Astrocyte of the spinal cord (primary cell): Measurements from ENCODE around the gene CCDC157.

Experiments used
- DNase-seq: peaks from one replicate; pipeline ENCODE4 v3.0.0; 2011; ENCODE audit warnings: low read depth, low spot score
- H3K4me3 ChIP-seq: 2 replicates; pipeline ENCODE4 v1.5.1; 2011; ENCODE audit warnings: low read depth, mild to moderate bottlenecking, low read length, moderate library complexity
- CTCF ChIP-seq: IDR thresholded peaks from 2 replicates; pipeline ENCODE4 v1.5.1; 2012; ENCODE audit warnings: low read depth, mild to moderate bottlenecking, low read length, inconsistent platforms
- in situ Hi-C: cut with HindIII; loops from 2 replicates; pipeline ENCODE4 v1.10.0; 2017; ENCODE audit warnings: low sequenced_read_pairs

The CCDC157 gene

GRCh38 chr22:30383061-30383460 is 26.3 kb downstream of the CCDC157 start:
- DNase-seq = no peak
- in situ Hi-C loops = no loop called here
- TF ChIP-seq CTCF = no peak
- no peak overlapping the region for H3K4me3 ChIP-seq

- H3K4me3 ChIP-seq = no peak overlapping the region
- no peak for DNase-seq
- in situ Hi-C loops = no loop called here
- no peak for TF ChIP-seq CTCF
These were observed 29.1 kb downstream of the CCDC157 start for GRCh38 chr22:30385942-30386341.

GRCh38 chr22:30386608-30386959 is 29.8 kb downstream of the CCDC157 start:
- in situ Hi-C loops = no loop called here
- no peak for TF ChIP-seq CTCF
- H3K4me3 ChIP-seq = peak overlapping the region; percentile 56
- DNase-seq = no peak

- in situ Hi-C loops = no loop called here
- TF ChIP-seq CTCF = peak; percentile 80
- peak within 1 kb of the TSS; percentile 56 for H3K4me3 ChIP-seq
- DNase-seq = peak; percentile 77
These were observed 30.4 kb downstream of the CCDC157 start, which contains the start of gene RNF215 for GRCh38 chr22:30386960-30387827. Gene RNF215 (minus strand): TSS chr22:30387411. CDS start chr22:30387313, 98 bp downstream.

GRCh38 chr22:30390974-30391691 is 34.3 kb downstream of the CCDC157 start:
- peak; percentile 79 for TF ChIP-seq CTCF
- H3K4me3 ChIP-seq = no peak overlapping the region
- in situ Hi-C loops = no loop called here
- peak; percentile 80 for DNase-seq

GRCh38 chr22:30392661-30393321 is 36.0 kb downstream of the CCDC157 start:
- no peak for TF ChIP-seq CTCF
- H3K4me3 ChIP-seq = no peak overlapping the region
- DNase-seq = no peak
- in situ Hi-C loops = no loop called here
